ENCODE results near the gene CR2. TPM values are rescaled to one million over a fixed set of nuclear protein-coding genes. Genes with fewer than 3 reads are reported as not detected.

The CR2 gene
- total and polyA plus RNA-seq, 4 donors = 0.06 to 3.6 (median 0.48) TPM

- no peak for ATAC-seq (ENCODE audit: insufficient read depth, low FRiP score)
- Histone ChIP-seq H3K27me3 (ENCODE audit: control insufficient read depth in 3 of 3, insufficient read depth in 3 of 3, low read length in 2 of 3) (no peaks in the 10 kb centered on the region), H3K4me3 (no peak overlapping the region), H3K9me3 (ENCODE audit: control insufficient read depth in 4 of 4, insufficient read depth in 3 of 4, low read length in 3 of 4) (no peaks in the 10 kb centered on the region), H3K27ac (ENCODE audit: low read depth in 1 of 2, low read length in 1 of 2) (no peak overlapping the region), H3K9ac (ENCODE audit: insufficient read depth in 1 of 2, low read length in 2 of 2) (no peak overlapping the region), H3K36me3 (ENCODE audit: control insufficient read depth in 4 of 4, insufficient read depth in 4 of 4, low read length in 4 of 4) (no peaks in the 10 kb centered on the region), H3K4me1 (ENCODE audit: control insufficient read depth in 5 of 5, insufficient read depth in 5 of 5, low read length in 5 of 5) (no peaks in the 10 kb centered on the region)
- 84 to 94% methylated on average over 2 of the region's 2 CpGs for WGBS, 2 donors
- TF ChIP-seq, protein P1, sequence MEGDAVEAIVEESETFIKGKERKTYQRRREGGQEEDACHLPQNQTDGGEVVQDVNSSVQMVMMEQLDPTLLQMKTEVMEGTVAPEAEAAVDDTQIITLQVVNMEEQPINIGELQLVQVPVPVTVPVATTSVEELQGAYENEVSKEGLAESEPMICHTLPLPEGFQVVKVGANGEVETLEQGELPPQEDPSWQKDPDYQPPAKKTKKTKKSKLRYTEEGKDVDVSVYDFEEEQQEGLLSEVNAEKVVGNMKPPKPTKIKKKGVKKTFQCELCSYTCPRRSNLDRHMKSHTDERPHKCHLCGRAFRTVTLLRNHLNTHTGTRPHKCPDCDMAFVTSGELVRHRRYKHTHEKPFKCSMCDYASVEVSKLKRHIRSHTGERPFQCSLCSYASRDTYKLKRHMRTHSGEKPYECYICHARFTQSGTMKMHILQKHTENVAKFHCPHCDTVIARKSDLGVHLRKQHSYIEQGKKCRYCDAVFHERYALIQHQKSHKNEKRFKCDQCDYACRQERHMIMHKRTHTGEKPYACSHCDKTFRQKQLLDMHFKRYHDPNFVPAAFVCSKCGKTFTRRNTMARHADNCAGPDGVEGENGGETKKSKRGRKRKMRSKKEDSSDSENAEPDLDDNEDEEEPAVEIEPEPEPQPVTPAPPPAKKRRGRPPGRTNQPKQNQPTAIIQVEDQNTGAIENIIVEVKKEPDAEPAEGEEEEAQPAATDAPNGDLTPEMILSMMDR (IDR thresholded peaks at IDR 0.05; ENCODE audit: control extremely low read depth, extremely low read depth) = no peak
- no peak for DNase-seq
Observed at GRCh38 chr1:207470927-207471326, 16.8 kb downstream of the CR2 start.

GRCh38 chr1:207474210-207474609 lies 20.1 kb downstream of the CR2 start:
- Histone ChIP-seq H3K4me1 (ENCODE audit: control insufficient read depth in 5 of 5, insufficient read depth in 5 of 5, low read length in 5 of 5) (no peaks in the 10 kb centered on the region), H3K4me3 (no peak overlapping the region), H3K9ac (ENCODE audit: insufficient read depth in 1 of 2, low read length in 2 of 2) (no peak overlapping the region), H3K36me3 (ENCODE audit: control insufficient read depth in 4 of 4, insufficient read depth in 4 of 4, low read length in 4 of 4) (no peaks in the 10 kb centered on the region), H3K27me3 (ENCODE audit: control insufficient read depth in 3 of 3, insufficient read depth in 3 of 3, low read length in 2 of 3) (no peaks in the 10 kb centered on the region), H3K27ac (ENCODE audit: low read depth in 1 of 2, low read length in 1 of 2) (no peak overlapping the region), H3K9me3 (ENCODE audit: control insufficient read depth in 4 of 4, insufficient read depth in 3 of 4, low read length in 3 of 4) (no peaks in the 10 kb centered on the region)
- TF ChIP-seq, protein P1 (IDR thresholded peaks at IDR 0.05; ENCODE audit: control extremely low read depth, extremely low read depth) = no peak
- WGBS, 2 donors = 95 to 96% methylated on average over 1 of the region's 1 CpG
- ATAC-seq (ENCODE audit: insufficient read depth, low FRiP score) (no peak), DNase-seq (no peak)

- Histone ChIP-seq H3K4me3 (no peak overlapping the region), H3K9me3 (ENCODE audit: control insufficient read depth in 4 of 4, insufficient read depth in 3 of 4, low read length in 3 of 4) (no peaks in the 10 kb centered on the region), H3K27ac (ENCODE audit: low read depth in 1 of 2, low read length in 1 of 2) (no peak overlapping the region), H3K27me3 (ENCODE audit: control insufficient read depth in 3 of 3, insufficient read depth in 3 of 3, low read length in 2 of 3) (no peaks in the 10 kb centered on the region), H3K4me1 (ENCODE audit: control insufficient read depth in 5 of 5, insufficient read depth in 5 of 5, low read length in 5 of 5) (no peaks in the 10 kb centered on the region), H3K9ac (ENCODE audit: insufficient read depth in 1 of 2, low read length in 2 of 2) (no peak overlapping the region), H3K36me3 (ENCODE audit: control insufficient read depth in 4 of 4, insufficient read depth in 4 of 4, low read length in 4 of 4) (no peaks in the 10 kb centered on the region)
- DNase-seq = no peak
- 77 to 95% methylated on average over 3 of the region's 3 CpGs for WGBS, 2 donors
- ATAC-seq (ENCODE audit: insufficient read depth, low FRiP score) = no peak
- TF ChIP-seq, protein P1 (IDR thresholded peaks at IDR 0.05; ENCODE audit: control extremely low read depth, extremely low read depth) = no peak
Observed at GRCh38 chr1:207486198-207486597, 32.1 kb downstream of the CR2 start.

GRCh38 chr1:207487636-207488035 lies 33.5 kb downstream of the CR2 start:
- ATAC-seq (ENCODE audit: insufficient read depth, low FRiP score) = no peak
- 80 to 93% methylated on average over 4 of the region's 4 CpGs for WGBS, 2 donors
- Histone ChIP-seq H3K27ac (ENCODE audit: low read depth in 1 of 2, low read length in 1 of 2) (no peak overlapping the region), H3K36me3 (ENCODE audit: control insufficient read depth in 4 of 4, insufficient read depth in 4 of 4, low read length in 4 of 4) (no peaks in the 10 kb centered on the region), H3K4me3 (no peak overlapping the region), H3K27me3 (ENCODE audit: control insufficient read depth in 3 of 3, insufficient read depth in 3 of 3, low read length in 2 of 3) (no peaks in the 10 kb centered on the region), H3K9me3 (ENCODE audit: control insufficient read depth in 4 of 4, insufficient read depth in 3 of 4, low read length in 3 of 4) (no peaks in the 10 kb centered on the region), H3K4me1 (ENCODE audit: control insufficient read depth in 5 of 5, insufficient read depth in 5 of 5, low read length in 5 of 5) (no peaks in the 10 kb centered on the region), H3K9ac (ENCODE audit: insufficient read depth in 1 of 2, low read length in 2 of 2) (no peak overlapping the region)
- no peak for DNase-seq
- TF ChIP-seq, protein P1 (IDR thresholded peaks at IDR 0.05; ENCODE audit: control extremely low read depth, extremely low read depth) = no peak

All from lung (tissue), 12 donors.